AG09319 (cell line): ENCODE data around the gene CROCC2.

Experiments used
- DNase-seq: peaks from one replicate; pipeline ENCODE4 v3.0.0-alpha.2; 2010; ENCODE audit warnings: low read depth; ENCODE audit errors: extremely low read depth
- TF ChIP-seq, protein P1 (sequence below): IDR thresholded peaks from 2 replicates; pipeline ENCODE4 v1.5.1; 2011; ENCODE audit warnings: low read depth, mild to moderate bottlenecking, inconsistent platforms, low read length, moderate library complexity

Gene CROCC2

DNA sequence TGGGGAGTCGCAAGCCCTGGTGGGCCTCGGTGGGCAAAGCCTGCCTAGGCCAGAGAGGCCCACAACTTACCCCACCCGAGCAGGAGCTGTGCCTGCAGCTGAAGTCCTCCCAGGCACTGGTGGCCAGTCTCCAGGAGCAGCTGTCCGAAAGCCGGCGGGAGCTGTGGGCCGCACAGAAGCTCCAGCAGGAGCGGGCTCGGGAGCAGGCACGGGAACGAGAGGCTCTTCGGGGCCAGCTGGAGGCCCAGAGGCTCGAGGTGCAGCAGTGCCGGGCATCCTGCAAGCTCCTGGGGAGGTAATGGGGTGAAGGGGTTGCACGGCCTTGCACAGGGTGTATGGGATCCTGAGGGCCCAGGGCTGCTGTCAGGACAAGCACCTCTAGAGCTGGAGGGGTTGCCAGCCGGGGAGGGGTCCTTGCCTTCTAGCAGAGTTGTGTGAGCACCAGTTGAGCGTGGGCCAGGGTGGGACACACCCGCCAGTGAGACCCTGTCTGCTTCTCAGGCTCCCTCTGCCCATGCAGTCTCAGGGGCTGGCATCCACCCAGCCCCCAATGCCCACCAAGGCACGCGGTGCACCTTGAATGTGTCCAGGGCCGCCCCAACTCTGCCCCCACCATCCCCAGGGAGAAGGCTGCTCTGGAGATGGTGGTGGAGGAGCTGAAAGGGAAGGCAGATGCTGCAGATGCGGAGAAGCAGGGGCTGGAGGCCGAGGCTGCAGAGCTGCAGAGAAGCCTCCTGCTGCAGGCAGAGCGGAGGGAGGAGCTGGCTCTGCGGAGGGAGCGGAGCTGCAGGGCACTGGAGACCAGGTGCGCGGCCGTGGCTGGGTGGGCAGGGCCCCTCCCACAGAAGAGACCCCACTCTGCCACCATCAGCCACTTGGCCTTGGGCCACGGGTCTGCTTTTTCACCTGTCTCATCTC lies 27.2 kb downstream of the CROCC2 start:
- no peak for DNase-seq
- TF ChIP-seq, protein P1, sequence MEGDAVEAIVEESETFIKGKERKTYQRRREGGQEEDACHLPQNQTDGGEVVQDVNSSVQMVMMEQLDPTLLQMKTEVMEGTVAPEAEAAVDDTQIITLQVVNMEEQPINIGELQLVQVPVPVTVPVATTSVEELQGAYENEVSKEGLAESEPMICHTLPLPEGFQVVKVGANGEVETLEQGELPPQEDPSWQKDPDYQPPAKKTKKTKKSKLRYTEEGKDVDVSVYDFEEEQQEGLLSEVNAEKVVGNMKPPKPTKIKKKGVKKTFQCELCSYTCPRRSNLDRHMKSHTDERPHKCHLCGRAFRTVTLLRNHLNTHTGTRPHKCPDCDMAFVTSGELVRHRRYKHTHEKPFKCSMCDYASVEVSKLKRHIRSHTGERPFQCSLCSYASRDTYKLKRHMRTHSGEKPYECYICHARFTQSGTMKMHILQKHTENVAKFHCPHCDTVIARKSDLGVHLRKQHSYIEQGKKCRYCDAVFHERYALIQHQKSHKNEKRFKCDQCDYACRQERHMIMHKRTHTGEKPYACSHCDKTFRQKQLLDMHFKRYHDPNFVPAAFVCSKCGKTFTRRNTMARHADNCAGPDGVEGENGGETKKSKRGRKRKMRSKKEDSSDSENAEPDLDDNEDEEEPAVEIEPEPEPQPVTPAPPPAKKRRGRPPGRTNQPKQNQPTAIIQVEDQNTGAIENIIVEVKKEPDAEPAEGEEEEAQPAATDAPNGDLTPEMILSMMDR: no peak

DNA sequence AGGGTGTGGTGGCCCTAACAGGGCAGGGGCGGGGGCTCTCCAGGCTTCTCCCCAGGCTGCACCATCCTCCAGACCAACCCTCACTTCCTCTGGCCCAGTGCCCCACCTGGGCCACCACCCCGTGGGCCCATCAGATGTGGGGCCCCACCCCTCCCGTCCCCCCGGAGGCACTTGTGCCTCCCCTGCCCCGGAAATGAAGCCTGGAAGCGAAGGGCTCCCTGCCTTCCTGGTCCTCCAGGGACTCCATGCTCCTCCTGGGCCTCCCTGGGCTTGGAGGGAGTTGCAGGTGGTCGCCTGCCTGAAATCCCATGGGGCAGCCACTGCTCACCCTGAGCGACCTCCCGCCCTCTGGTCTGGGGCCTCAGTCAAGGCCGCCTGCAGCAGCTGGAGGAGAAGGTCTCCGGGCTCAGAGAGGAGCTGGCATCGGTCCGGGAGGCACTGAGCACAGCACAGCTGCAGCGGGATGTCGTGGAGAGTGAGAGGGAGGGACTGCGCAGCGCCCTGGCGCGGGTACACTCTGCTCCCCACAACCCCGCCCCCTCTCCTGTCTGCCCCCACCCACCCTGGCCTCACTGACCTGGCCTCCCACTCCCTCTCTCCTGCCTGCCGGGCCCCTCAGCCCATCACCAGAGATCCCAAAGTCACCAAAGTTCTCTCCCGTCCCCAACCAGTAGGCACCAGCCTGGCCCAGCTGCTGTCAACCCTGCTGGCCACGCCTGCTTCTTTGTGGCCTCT lies 28.0 kb downstream of the CROCC2 start:
- DNase-seq: no peak
- TF ChIP-seq, protein P1: no peak

- TF ChIP-seq, protein P1: no peak
- no peak for DNase-seq
Observed at GRCh38 chr2:240934701-240935102, 28.6 kb downstream of the CROCC2 start.

- no peak for DNase-seq
- TF ChIP-seq, protein P1: no peak
Observed at GRCh38 chr2:240935103-240935876, 29.2 kb downstream of the CROCC2 start.

DNA sequence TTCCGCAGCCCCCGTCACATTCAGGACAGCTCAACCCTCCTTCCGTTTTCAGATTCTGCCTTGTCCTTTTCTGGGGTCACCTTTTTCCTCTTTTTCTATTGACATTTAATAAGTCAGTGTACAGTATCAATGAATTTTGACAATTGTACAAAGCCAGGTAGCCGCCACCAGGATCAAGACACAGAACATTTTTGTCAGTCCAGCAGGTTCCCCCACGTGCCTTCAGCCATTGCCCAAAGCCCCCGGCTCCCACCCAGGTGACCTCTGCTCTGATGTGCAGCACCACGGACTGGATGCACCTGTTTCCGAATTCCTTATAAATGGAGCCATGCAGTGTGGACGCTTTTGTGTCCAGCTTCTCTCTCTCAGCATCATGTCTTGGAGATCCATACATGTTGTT lies 30.0 kb downstream of the CROCC2 start:
- DNase-seq: no peak
- TF ChIP-seq, protein P1: no peak

DNA sequence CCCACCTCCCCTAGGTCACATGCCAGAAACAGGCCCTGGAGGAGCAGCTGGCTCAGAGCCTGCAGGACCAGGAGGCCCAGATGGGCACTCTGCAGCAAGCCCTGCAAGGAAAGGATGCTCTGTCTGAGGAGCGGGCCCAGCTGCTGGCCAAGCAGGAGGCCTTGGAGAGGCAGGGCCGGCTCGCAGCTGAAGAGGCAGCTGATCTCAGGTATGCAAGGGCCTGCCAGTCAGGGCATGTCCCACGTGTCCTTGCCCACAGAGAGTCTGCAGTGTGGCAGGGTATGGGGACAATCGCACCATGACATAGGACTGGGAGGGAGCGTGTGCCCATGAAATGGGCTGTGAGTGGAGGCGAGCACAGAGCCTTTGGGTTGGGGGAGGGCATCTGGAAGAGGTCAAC lies 39.9 kb downstream of the CROCC2 start:
- no peak for DNase-seq
- TF ChIP-seq, protein P1: no peak
